AG10803 (cell line): ENCODE results near the gene DDC.

Experiments
- DNase-seq: peaks from one replicate; pipeline ENCODE4 v3.0.0; 2010; ENCODE audit warnings: low read depth
- H3K4me3 ChIP-seq: 2 replicates; pipeline ENCODE4 v1.5.1; 2011; ENCODE audit warnings: mild to moderate bottlenecking, low read length, control low read depth
- TF ChIP-seq, protein P1 (sequence below): conservative IDR thresholded peaks from 2 replicates; pipeline ENCODE4 v1.5.1; 2011; ENCODE audit warnings: mild to moderate bottlenecking, low read length, control low read depth, inconsistent platforms

Gene DDC

DNA sequence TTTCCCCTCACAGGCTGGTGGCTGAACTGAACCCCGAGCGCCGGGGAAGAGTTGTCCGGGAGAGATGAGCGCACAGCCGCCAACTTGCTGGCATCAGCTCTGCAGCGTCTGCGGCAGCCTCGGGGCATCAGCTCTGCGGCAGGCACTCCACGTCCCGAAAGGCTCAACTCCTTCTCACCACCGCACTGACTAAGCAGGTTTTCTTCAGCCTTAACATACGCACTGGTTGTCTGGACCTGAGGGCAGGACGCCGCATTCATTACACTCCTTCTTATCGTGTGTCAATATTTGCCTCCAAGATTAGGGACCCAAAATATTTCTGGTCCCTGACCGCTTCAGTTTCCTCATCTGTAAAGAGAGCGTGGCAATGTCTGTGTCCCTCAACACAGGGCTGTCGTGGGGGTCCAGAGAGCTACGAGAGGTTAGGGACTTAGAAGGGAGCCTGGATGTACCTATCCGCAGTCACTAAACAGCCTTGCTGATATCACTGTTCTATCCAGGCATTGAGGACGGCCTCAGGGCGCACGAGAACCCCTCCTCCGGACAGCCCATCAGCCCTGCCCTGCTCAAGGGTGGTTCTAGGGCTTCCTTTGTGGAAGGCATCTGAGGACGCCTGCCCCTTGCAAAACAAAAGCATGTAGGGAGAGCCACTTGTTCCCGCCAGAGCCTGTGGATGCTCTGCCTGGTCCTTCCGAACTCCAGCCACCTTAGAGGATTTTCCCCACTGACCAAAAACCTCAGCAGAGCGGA, 72.3 kb downstream of the DDC start:
- no peak for DNase-seq
- TF ChIP-seq, protein P1, sequence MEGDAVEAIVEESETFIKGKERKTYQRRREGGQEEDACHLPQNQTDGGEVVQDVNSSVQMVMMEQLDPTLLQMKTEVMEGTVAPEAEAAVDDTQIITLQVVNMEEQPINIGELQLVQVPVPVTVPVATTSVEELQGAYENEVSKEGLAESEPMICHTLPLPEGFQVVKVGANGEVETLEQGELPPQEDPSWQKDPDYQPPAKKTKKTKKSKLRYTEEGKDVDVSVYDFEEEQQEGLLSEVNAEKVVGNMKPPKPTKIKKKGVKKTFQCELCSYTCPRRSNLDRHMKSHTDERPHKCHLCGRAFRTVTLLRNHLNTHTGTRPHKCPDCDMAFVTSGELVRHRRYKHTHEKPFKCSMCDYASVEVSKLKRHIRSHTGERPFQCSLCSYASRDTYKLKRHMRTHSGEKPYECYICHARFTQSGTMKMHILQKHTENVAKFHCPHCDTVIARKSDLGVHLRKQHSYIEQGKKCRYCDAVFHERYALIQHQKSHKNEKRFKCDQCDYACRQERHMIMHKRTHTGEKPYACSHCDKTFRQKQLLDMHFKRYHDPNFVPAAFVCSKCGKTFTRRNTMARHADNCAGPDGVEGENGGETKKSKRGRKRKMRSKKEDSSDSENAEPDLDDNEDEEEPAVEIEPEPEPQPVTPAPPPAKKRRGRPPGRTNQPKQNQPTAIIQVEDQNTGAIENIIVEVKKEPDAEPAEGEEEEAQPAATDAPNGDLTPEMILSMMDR: no peak
- H3K4me3 ChIP-seq: no peak overlapping the region

GRCh38 chr7:50491943-50492342, 73.3 kb downstream of the DDC start:
- no peak overlapping the region for H3K4me3 ChIP-seq
- TF ChIP-seq, protein P1: no peak
- DNase-seq: no peak

GRCh38 chr7:50491209-50491608, 74.0 kb downstream of the DDC start:
- TF ChIP-seq, protein P1: no peak
- H3K4me3 ChIP-seq: no peak overlapping the region
- DNase-seq: no peak

GRCh38 chr7:50488379-50488778, 76.8 kb downstream of the DDC start:
- H3K4me3 ChIP-seq: no peak overlapping the region
- TF ChIP-seq, protein P1: no peak
- no peak for DNase-seq

DNA sequence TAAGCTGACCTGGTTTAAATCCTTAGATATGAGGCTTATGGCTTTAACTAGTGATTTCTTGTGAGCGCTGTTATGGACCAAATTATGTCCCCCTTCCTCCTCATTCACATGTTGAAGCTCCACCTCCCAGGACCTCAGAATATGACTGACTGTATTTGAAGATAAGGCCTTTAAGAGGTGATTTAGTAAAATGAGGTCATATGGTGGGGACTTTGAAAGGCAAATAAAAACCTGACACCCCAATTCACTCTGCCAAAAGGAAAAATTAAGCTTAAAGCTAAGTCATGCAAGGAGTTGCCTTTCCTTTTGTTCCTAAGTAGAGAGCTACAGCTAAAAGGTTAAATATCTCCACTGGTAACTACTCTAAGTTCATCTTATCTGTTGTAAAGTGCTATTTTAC, 78.7 kb downstream of the DDC start:
- H3K4me3 ChIP-seq: no peak overlapping the region
- DNase-seq: no peak
- TF ChIP-seq, protein P1: no peak

GRCh38 chr7:50481867-50482266, 83.3 kb downstream of the DDC start:
- TF ChIP-seq, protein P1: no peak
- no peak for DNase-seq
- H3K4me3 ChIP-seq: no peak overlapping the region

GRCh38 chr7:50480797-50481196, 84.4 kb downstream of the DDC start:
- H3K4me3 ChIP-seq: no peak overlapping the region
- TF ChIP-seq, protein P1: no peak

More at GRCh38 chr7:50480797-50481196, 84.4 kb downstream of the DDC start:
- DNase-seq: no peak
